Measurements from ENCODE around the gene ZCCHC7. TPM values are rescaled to one million over a fixed set of nuclear protein-coding genes. Genes with fewer than 3 reads are reported as not detected.

ZCCHC7 gene
- total and polyA plus RNA-seq, 9 of the 15 experiments (the other 6 are each of a cell fraction or from before 2014, with no cell fraction given): 34.1 to 68.9 (median 48.8) TPM

GRCh38 chr9:37104183-37104889, 16.0 kb upstream of the ZCCHC7 start (continued):
- TF ChIP-seq MGA (IDR thresholded peaks at IDR 0.05) (no peak), ZNF592 (IDR thresholded peaks at IDR 0.05) (peak; percentile 80), ZNF395 (CRISPR knock-in tag; IDR thresholded peaks at IDR 0.05) (no peak), ZNF274 (IDR thresholded peaks at IDR 0.05; ENCODE audit: borderline replicate concordance, low read depth, low read length) (no peak), GABPB1 (CRISPR knock-in tag; IDR thresholded peaks at IDR 0.05) (no peak), ZNF431 (CRISPR knock-in tag; IDR thresholded peaks at IDR 0.05) (no peak), SRSF7 (optimal IDR thresholded peaks at IDR 0.05; ENCODE audit: low read depth, low read length) (no peak), JUND (IDR thresholded peaks at IDR 0.05; ENCODE audit: borderline replicate concordance, low read depth, low read length) (peak; percentile 82), JUND (tag; IDR thresholded peaks at IDR 0.05; ENCODE audit: borderline replicate concordance, low read depth, low read length) (peak; percentile 79; the same call in 2 of the 3 replicates)
